ENCODE data around the gene TRIM69. TPM values are rescaled to one million over a fixed set of nuclear protein-coding genes. Genes with fewer than 3 reads are reported as not detected.

Gene TRIM69
- total RNA-seq, 1 donor from 2014 or later, result 37.2 TPM

DNA sequence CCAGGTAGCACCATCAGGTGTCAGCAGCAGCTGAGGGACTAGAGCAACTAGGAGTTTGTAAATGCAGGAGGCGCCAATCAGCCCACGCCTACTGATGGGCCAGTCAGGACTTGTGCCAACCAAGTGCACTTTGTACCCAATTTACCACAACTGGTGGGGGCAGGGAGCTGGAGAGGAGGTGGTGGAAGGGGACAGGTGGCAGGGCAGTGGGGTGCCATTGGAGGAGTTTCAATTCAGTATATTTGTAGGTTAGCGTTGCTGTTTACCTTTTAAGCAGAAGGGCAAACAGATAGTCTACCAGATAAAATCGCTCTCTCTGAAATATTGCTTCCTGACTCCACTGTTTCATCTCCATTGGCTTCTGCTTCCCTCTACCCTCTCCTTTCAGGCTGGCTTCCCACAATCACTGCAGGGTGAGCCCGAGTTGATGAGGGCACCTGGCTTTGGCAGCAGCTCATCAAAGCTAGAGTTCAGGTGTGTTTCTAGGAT lies 75.7 kb downstream of the TRIM69 start:
- H3K9me3 Mint-ChIP-seq (ENCODE audit: unreplicated experiment), result no peaks in the 10 kb centered on the region
- H3K4me1 Mint-ChIP-seq (ENCODE audit: low read depth, unreplicated experiment), result no peaks in the 10 kb centered on the region
- H3K27ac ChIP-seq (ENCODE audit: low read depth, low read length), result no peak overlapping the region
- H3K79me2 ChIP-seq (ENCODE audit: insufficient read depth, low read length), result no peaks in the 10 kb centered on the region
- no peaks in the 10 kb centered on the region for H3K4me1 ChIP-seq (ENCODE audit: insufficient read depth, low read length)
- no peak overlapping the region for H3K4me3 ChIP-seq (ENCODE audit: insufficient read depth, low read depth, low read length)
- peaks cover 13% of the 10 kb centered on the region for H3K27me3 Mint-ChIP-seq (ENCODE audit: low read depth, unreplicated experiment)
- TF ChIP-seq, protein P1, sequence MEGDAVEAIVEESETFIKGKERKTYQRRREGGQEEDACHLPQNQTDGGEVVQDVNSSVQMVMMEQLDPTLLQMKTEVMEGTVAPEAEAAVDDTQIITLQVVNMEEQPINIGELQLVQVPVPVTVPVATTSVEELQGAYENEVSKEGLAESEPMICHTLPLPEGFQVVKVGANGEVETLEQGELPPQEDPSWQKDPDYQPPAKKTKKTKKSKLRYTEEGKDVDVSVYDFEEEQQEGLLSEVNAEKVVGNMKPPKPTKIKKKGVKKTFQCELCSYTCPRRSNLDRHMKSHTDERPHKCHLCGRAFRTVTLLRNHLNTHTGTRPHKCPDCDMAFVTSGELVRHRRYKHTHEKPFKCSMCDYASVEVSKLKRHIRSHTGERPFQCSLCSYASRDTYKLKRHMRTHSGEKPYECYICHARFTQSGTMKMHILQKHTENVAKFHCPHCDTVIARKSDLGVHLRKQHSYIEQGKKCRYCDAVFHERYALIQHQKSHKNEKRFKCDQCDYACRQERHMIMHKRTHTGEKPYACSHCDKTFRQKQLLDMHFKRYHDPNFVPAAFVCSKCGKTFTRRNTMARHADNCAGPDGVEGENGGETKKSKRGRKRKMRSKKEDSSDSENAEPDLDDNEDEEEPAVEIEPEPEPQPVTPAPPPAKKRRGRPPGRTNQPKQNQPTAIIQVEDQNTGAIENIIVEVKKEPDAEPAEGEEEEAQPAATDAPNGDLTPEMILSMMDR (IDR thresholded peaks at IDR 0.05; ENCODE audit: insufficient read depth, low read depth, low read length), result no peak
- TF ChIP-seq EZH2 (IDR thresholded peaks at IDR 0.05; ENCODE audit: insufficient read depth, low read length), result no peak
- no peak for DNase-seq (ENCODE audit: low read depth)
- H3K9me3 ChIP-seq (ENCODE audit: insufficient read depth, low read depth, low read length), result no peaks in the 10 kb centered on the region
- no peaks in the 10 kb centered on the region for H3K36me3 Mint-ChIP-seq (ENCODE audit: low read depth, unreplicated experiment)
- H4K20me1 ChIP-seq (ENCODE audit: insufficient read depth, low read length), result no peaks in the 10 kb centered on the region
- FAIRE-seq, result no peak
- no peak overlapping the region for H3K4me2 ChIP-seq (ENCODE audit: low read length)
- H3K36me3 ChIP-seq (ENCODE audit: insufficient read depth, low read length), result no peaks in the 10 kb centered on the region
- H2AFZ ChIP-seq (ENCODE audit: low read depth, low read length), result no peak overlapping the region
- no peak overlapping the region for H3K9ac ChIP-seq (ENCODE audit: low read length)
- no peak overlapping the region for H3K27ac Mint-ChIP-seq (ENCODE audit: unreplicated experiment)
- peaks cover 14% of the 10 kb centered on the region for H3K27me3 ChIP-seq (ENCODE audit: insufficient read depth, low read length)
- H3K4me3 Mint-ChIP-seq (ENCODE audit: unreplicated experiment), result no peak overlapping the region

DNA sequence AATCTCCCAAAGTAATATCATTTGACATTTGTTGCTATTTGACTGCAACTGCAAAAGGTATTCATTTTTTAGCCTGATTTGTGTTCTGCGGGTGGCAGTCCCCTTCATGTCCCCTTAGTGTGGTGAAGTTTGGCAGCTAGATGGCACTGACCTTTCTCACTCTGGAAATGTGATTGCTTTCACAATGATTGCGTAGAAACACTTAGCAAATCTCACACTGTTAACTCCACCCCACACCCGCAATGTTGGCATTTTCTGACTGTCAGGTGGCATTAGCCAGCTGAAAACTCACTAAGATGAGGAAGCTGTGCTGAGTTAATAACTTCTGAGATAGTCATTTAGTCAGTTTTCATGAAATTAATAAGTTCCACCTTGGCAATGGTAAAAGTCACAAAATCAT lies 76.9 kb downstream of the TRIM69 start:
- no peak overlapping the region for H3K27ac ChIP-seq (ENCODE audit: low read depth, low read length)
- H2AFZ ChIP-seq (ENCODE audit: low read depth, low read length), result no peak overlapping the region
- TF ChIP-seq, protein P1 (IDR thresholded peaks at IDR 0.05; ENCODE audit: insufficient read depth, low read depth, low read length), result no peak
- no peak for TF ChIP-seq EZH2 (IDR thresholded peaks at IDR 0.05; ENCODE audit: insufficient read depth, low read length)
- Mint-ChIP-seq H3K27me3 (ENCODE audit: low read depth, unreplicated experiment) (peaks cover 12% of the 10 kb centered on the region), H3K36me3 (ENCODE audit: low read depth, unreplicated experiment) (no peaks in the 10 kb centered on the region), H3K4me1 (ENCODE audit: low read depth, unreplicated experiment) (no peaks in the 10 kb centered on the region), H3K9me3 (ENCODE audit: unreplicated experiment) (no peaks in the 10 kb centered on the region), H3K27ac (ENCODE audit: unreplicated experiment) (no peak overlapping the region), H3K4me3 (ENCODE audit: unreplicated experiment) (no peak overlapping the region)
- no peak overlapping the region for H3K4me2 ChIP-seq (ENCODE audit: low read length)
- no peak overlapping the region for H3K4me3 ChIP-seq (ENCODE audit: insufficient read depth, low read depth, low read length)
- H3K36me3 ChIP-seq (ENCODE audit: insufficient read depth, low read length), result no peaks in the 10 kb centered on the region
- DNase-seq (ENCODE audit: low read depth), result no peak
- H3K4me1 ChIP-seq (ENCODE audit: insufficient read depth, low read length), result no peaks in the 10 kb centered on the region
- no peak overlapping the region for H3K9ac ChIP-seq (ENCODE audit: low read length)
- no peak for FAIRE-seq
- H3K79me2 ChIP-seq (ENCODE audit: insufficient read depth, low read length), result no peaks in the 10 kb centered on the region
- H3K27me3 ChIP-seq (ENCODE audit: insufficient read depth, low read length), result peaks cover 14% of the 10 kb centered on the region
- no peaks in the 10 kb centered on the region for H4K20me1 ChIP-seq (ENCODE audit: insufficient read depth, low read length)
- no peaks in the 10 kb centered on the region for H3K9me3 ChIP-seq (ENCODE audit: insufficient read depth, low read depth, low read length)

Other genes starting within 250 kb of the TRIM69 start
- gene EIF3J, start 199.4 kb upstream of the TRIM69 start, total RNA-seq, result 131 and 133 TPM in 2 replicates
- 34.4 and 37.9 TPM in 2 replicates for gene SPG11, start 72.9 kb upstream of the TRIM69 start, total RNA-seq
- gene PATL2, start 25.2 kb upstream of the TRIM69 start, total RNA-seq, result 0.41 and 1.2 TPM in 2 replicates
- gene B2M, start 25.0 kb upstream of the TRIM69 start, total RNA-seq, result 1,708 and 2,284 TPM in 2 replicates
- gene TERB2, start 220.2 kb downstream of the TRIM69 start, total RNA-seq, result not detected in 2 replicates

All from astrocyte (in vitro differentiated cells and primary cell).